HG02571 (cell line): ENCODE data around the gene CLDN16.

Experiments
- ATAC-seq: cut with Tn5 transposase; IDR thresholded peaks from one replicate; pipeline ENCODE4 v1.9.1; 2021; ENCODE audit warnings: mild to moderate bottlenecking, moderate library complexity; ENCODE audit not compliant: unreplicated experiment

The CLDN16 gene, protein sequence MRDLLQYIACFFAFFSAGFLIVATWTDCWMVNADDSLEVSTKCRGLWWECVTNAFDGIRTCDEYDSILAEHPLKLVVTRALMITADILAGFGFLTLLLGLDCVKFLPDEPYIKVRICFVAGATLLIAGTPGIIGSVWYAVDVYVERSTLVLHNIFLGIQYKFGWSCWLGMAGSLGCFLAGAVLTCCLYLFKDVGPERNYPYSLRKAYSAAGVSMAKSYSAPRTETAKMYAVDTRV

DNA sequence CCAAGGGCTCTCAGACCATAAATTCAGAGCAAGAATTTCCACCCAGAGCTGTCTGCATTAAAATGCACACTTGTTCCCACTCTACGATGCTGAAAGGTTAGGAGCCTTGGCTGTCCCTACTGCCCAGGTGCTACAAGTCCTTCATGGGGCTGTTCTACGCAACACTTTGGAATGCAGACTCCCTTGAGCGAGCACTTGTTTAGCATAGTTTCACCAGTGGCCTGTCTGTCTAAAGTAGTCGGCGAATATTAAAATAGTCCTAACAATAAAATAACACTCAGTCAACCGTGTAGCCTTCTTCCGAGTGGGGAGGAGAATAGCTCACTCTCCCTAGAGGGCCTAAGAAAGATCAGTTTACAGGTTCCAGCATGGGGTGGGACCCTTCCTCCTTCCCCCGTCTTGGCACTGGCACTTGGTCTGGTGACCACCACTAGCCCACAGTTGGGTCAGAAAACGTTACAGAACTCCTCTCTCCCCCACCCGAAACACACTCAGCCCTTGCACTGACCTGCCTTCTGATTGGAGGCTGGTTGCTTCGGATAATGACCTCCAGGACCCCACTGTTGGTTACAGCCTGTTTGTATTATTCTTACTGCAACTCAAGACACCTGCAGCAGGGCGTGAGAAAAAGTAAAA lies at the start of gene CLDN16:
Gene CLDN16, plus strand, starts transcription at position 586 of the 636 bp plus-strand sequence. CDS start 167 bp downstream, outside the sequence.
- ATAC-seq = no peak

DNA sequence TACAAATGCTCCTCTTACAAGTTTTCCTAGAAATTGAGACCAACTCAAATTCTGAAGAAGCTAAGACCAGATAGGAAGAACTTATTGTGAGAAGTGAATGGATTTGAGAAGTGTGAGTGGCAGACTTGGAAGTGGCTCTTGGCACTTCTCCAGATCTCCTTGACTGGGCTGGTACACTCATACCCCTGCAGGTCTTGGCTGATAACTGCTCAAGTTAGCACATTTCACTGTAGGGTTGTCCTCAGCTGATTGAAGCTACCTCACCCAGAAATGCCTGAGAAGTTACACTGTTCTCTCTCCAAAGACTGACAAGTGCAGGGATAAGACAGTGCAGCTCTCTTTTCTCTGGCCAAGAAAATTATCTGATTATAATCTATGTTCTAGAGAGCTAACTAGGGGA lies 49.2 kb upstream of the CLDN16 start:
- no peak for ATAC-seq

DNA sequence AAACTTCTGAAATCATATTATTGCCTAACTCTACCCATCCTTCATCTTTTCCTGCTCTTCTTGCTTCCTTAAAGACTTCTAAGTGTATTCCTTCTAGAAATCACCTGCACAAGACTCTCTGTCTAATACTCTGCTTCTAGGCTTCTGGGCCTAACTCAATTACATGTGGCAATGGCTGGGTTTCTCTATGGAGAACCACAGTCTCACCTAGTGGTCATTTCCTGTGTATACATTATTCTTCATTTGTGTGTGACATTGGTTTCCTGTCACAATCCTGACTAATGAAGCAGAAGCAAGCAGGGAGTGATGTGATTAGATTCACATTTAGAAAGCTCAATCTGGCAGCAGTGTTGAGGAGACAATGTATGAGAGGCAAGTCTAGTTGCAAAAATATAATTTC lies 48.8 kb upstream of the CLDN16 start:
- ATAC-seq = no peak

DNA sequence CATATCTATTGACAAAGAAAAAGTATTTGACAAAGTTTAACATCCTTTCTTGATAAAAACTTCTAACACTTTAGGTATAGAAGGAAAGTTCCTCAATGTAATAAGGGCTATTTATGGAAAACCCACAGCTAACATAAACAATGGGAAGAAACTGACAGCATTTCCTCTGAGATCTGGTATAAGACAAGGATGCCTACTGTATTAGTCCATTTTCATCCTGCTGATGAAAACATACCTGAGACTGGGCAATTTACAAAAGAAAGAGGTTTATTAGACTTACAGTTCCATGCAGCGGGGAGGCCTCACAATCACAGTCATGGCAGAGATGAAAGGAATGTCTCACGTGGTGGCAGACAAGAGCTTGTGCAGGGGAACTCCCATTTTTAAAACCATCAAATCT lies 47.9 kb upstream of the CLDN16 start:
- ATAC-seq = no peak

DNA sequence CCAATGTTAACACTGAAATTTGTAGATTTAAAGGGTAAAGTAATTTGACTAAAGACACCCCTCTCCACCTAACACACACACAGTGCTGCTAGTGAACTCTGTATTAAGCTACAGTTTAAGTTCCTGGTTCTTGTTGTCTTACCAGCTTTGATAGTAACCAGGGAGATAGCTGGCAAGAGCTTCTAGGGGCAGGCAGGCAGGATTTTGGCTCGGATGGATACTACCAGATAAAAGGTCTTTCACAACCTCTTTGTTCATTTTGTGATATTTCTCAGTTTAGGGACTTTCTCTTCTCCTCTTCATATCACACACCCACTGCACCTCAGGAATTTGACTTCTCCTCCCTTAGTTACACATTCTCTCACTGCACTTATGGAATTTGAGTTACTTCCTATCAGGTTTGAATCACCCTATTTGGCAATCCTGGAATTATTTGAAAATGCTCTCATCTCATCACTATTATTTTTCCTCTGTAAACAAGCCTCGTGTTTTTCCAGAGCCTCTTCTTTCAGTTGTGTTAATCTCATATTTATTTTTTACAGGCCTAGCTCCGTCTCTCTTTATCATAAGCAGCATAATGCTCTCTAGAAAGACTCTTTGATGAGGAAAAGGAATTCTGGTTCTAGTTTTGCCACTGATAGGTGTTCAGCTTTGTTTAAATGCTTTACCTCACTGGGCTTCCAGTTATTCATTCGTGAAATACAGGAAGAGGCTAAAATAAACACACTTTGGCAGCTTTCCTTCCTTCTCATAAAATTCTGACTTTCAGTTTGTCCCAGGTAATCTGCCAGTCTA lies 42.7 kb upstream of the CLDN16 start:
- ATAC-seq = no peak

DNA sequence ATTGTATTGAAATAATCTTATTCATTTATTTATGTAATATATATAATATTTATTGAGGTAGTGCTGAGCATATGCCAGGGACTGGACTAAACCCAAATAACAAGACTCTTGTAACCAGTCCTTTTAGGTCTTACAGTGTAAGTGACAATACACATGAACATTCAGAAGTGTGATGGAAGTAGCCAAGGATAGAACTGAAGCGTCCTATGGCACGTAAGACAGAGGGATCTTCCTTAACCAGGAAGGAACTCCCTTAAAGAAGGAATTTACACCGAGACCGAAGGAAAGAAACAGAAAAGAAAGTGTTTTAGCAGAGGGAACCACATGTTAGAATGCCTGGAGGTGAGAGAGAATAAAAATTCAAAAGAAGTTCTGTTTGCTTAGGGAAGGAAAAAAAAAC lies 42.1 kb upstream of the CLDN16 start:
- no peak for ATAC-seq

DNA sequence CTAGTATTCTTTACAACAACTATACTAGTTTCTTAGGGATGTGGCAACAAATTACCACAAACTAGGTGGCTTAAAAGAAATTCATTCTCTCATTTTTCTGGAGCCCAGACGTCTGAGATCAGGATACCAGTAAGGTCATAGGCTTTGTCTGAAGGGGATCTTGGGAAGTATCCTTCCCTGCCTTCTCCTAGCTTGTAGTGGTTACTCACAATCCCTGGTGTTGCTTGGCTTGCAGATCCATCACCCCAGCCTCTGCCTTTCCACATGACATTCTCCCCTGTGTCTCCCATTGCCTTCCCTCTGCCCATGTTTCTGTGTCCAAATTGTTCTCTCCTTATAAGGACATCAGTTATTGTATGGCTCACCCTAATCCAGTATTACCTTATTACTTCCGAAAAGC lies 41.4 kb upstream of the CLDN16 start:
- ATAC-seq = no peak

DNA sequence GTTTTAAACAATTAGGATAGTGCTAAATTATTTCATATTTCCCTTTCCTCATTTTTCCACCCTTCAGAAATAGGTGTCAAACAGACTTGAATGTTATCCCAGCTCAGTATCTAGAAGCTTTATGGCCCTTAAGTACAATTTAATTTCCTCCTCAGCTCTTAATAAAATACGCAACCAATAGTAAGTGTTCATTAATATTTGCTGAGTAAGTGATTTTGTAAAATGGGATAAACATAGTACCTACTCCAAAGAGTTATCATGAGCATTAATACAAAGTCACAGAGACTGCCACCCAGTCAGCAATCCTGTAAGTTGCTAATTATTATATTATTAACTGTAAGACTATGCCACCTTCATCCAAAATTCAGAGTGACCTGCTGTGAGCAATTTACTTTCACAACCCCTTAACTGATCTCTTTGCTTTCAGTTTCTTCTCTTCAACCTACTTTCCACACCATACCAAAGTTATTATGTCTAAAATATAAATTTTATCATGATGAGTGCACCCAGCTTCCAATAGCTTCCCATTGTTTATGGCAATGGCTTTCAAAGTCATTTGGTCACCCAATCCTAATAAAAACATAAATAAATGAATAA lies 35.0 kb upstream of the CLDN16 start:
- no peak for ATAC-seq

DNA sequence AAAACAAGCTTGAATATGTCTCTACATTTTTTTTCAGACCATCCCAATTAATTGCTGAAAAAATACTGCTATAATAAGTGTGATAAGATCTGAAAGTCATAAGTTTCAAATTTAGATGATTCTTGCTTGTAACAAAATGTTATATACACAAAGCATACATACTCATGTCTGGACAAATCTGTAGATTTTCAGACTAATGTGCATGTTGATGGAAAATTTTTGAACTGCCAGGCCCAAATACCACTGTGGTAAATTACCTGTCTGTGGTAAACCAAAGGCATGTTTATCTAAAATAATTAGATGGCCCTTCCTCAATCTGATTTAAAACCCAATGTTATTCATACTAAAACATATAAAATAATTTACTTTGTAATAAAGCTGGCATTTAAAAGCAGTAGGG lies 31.7 kb upstream of the CLDN16 start:
- ATAC-seq = no peak

DNA sequence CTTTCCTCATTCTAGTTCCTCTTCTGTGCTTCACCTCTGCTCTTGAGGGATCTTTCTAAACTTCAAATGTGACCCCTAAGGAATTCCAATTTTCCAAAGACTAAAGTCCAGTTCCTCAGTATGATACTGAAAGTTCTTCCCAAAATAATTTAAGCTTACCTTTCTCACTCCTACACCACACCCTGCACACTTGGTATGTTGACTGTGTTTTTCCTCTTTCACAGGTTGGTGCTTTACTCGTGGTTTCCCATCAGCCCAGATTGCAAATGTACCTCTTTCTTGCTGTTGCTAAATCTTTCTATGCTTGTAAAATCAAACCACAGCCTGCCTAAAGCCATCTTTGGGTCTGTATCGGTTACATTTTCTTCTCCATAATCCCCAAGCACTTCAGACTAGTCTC lies 30.5 kb upstream of the CLDN16 start:
- ATAC-seq = no peak

DNA sequence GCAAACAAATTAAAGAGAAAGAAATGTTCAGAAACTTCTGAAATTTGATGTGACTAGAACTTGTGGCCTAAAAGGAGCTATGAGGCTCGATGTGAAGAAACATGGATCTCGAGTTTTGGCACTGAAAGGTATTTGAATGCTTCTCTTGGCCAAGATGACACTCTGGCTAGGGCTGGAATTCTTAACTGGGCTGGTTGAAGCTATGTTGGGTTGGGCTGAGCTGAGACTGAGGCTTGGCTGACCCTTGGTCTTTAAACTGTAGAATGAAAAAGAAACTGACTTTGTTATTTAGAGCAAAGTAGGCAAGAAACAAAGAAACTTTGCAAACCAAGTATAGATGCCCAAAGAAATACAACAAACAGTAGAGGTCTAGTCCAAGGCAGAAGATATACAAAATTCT lies 28.1 kb upstream of the CLDN16 start:
- ATAC-seq = no peak

DNA sequence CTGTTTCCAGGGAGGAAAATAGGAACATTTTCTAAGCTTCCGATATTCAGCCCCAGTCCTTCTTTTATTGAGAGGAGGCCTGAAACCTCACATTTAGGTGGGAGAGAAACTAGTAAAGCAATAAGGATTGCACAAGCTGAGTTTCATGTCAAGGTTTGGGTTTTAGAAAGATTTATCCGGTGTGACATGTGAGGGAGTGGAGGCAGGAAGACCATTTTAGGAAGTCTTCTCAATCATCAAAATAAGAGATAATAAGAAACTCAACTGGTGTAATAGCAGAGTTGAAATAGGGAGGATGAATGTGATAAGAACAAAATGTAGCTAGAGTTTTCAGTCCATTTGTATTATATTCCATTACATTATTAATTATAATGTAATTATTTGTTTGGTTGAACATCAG lies 27.7 kb upstream of the CLDN16 start:
- no peak for ATAC-seq

DNA sequence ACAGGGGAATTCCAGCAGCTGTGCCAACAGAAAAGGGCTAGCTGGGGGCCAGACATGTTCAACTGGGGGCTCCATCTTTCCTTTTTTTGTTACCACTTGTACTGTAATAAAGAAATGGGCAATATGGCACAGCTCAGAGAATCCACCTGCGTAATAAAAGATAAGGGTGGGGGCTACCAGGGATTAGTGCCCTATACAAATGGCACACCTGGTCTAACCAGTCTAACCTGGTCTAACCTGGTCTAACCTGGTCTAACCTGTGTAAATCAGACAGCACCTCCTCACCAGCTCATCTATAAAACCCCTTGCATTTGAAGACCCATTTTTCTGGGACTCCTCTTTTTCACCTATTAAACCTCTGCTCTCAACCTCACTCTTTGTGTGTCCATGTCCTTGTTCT lies 26.2 kb upstream of the CLDN16 start:
- ATAC-seq = no peak

DNA sequence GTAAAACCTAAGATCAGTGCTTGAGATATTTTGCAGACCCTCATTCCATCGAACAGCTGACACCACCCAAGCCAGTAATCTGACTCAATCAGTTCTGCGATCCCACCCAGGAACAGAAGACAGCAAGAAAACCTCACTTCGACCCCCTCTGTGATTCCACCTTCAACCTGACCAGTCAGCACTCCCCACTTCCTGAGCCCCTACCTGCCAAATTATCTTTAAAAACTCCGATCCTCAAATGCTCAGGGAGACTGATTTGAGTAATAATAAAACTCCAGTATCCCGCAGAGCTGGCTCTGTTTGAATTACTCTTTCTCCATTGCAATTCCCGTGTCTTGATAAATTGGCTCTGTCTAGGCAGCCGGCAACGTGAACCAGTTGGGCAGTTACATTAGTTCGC lies 25.7 kb upstream of the CLDN16 start:
- no peak for ATAC-seq

DNA sequence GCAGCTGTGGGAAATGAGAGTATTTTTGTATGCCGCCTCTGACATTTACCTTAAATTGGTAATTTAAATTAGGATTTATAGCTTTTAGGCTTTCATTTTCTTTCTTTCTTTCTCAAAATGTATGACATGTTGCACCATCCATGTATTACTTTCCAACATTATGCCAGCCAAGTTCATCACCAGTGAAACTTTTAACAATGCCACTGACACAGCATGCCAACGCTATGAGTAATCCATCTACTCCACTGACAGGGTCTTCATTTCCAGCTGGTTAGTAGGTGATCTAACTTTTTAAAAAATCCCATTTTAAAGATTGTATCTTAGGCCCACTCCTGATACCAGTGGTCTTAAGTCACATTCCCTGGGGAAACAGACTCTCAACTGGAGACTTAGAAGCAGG lies 21.8 kb upstream of the CLDN16 start:
- no peak for ATAC-seq

DNA sequence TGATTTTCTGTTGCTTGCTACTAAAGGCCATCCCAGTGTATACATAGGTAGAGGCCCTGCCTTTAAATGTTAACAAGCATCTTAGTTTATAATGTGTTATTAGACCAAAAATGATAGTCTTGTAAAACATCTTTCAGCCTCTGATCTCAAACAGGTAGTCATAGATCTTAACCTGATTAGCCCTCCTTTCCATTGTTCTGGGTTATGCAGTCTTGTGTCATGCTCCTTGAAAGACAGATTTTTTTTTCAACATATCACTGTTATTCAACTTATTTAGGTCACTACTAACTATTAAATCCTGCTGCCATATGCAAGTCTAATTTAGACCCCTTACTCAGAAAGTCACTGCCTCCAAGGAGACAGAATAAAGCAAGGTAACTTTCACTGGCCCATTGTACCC lies 19.1 kb upstream of the CLDN16 start:
- ATAC-seq = no peak

DNA sequence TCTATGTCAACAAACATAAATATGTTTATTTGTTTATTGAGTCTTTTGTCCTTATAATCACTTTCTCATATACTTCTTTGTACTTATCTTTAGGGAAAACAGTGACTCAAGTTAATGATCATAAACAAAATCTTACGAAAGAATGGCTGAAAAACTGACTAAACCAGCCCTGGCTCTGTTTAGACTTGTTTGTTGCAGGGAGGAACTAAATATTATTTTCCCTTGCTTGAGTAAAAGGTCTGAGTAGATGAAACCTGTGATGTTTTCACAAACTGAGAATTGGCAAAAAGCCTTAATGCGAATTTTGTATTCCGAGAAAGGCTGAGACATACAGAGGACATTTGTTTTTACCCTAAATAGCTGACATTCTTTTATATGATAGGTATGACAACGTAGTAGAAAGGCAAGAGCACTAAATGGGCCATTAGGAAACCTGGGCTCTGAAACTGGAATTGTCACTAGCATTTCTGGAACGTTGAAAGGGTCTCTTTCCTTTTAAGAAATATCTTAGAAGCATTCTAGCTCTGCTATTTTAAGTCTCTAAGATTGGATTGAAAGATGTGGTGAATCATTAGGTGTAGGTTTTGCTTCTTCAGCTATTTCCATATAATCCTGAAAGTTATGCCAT lies 18.2 kb upstream of the CLDN16 start:
- ATAC-seq = no peak

DNA sequence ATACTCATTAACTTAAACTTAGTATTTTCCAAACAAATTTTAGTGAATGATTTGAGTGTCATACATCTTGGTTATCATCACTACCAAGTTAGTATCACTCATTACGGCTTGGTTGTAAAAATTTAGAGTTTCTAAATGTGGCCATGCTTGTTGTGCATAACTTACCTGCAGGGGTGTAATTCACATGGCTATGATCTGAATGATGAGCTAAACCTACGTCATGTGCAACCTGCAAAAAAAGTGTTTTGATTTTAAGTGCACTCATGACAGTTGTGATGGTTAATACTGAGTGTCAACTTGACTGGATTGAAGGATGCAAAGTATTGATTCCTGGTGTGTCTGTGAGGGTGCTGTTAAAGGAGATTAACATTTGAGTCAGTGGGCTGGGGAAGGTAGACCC lies 17.6 kb upstream of the CLDN16 start:
- ATAC-seq = no peak

DNA sequence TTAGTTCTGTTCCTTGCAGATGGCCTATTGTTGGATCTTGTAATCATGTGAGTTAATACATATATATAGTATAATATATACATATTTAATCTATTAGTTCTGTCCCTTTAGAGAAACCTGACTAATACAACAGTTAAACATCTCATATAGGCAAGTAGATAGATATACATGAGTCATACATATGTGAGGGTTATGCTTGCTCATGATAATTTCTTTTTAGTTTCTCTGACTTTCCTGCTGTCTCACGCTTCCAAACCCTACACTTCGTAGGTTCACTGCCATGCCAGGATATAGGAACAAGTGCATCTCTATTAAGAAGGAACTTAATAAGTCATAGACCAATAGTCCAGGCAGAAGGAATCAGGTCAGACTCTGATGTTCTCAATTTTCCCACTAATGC lies 16.8 kb upstream of the CLDN16 start:
- no peak for ATAC-seq

DNA sequence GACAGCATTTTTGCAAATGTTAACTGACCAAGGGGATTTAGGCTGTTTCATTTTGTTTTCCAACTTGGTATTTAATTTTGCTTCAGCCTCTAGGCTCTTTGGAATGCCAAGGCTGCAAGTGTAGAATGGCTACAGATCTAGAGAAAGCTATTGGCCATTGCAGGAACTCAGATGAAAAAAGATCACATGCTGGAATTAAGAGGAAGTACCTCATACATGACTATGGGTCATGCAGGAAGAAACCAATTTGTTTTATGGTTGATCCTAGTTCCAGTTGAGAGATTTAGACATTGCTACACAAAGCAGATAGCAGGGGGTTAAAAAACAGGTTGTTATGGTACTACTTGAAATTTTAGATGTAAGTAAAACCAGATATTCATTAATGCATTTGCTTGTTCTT lies 12.7 kb upstream of the CLDN16 start:
- ATAC-seq = no peak

DNA sequence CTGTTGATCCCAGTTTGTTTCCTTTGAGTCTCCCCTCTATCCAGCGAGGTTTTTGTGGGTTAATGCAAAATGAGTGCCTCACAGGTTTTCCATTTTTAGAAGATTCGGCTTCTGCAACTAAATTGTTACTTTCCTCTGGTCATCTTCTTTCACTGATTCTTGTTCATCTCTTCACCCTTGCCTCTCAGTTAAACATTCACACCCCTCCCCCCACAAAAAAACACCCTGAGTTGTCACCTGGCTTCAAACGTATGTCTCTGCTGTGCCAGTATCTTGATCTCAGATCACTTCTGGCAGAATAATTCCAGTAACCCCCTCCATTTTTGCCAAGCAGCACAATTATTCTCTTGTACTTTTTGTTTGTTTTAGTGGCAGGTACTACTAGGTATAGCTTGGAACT lies 12.3 kb upstream of the CLDN16 start:
- no peak for ATAC-seq
